HEK293 (cell line): ENCODE data around the gene TTC9.

Experiments used
- CTCF ChIA-PET: fragments of 350-600 bp; formaldehyde crosslinking; extraction: SDS; loops from one replicate; lab custom pipeline; 2021; ENCODE audit warnings: antibody characterized with exemption; lab: Yijun Ruan, JAX
- POLR2A ChIA-PET: fragments of 300-600 bp; formaldehyde crosslinking; extraction: SDS; loops from one replicate; lab custom pipeline; 2020; ENCODE audit warnings: antibody characterized with exemption, inconsistent platforms; lab: Yijun Ruan, JAX
- H3K27ac ChIP-seq: fragments of 200-500 bp; sonication (Bioruptor generic); 2 replicates; pipeline ENCODE4 v1.5.1; 2014; ENCODE audit warnings: low read depth, low read length, control low read depth, inconsistent platforms; ENCODE audit errors: extremely low read depth
- H3K36me3 ChIP-seq, 2 experiments: fragments of 200-500 bp in 1 of 2; sonication (Bioruptor generic) in 1 of 2; 1 replicate in 1 of 2; 2 replicates in 1 of 2; pipeline ENCODE4 v1.5.1; 2014 to 2017; ENCODE audit warnings: inconsistent platforms in 2 of 2, low read length in 2 of 2; ENCODE audit not compliant: control insufficient read depth in 2 of 2, insufficient read depth in 1 of 2
- H3K4me1 ChIP-seq: fragments of 200-500 bp; sonication (Bioruptor generic); 2 replicates; pipeline ENCODE4 v1.5.1; 2014; ENCODE audit warnings: mild to moderate bottlenecking, low read length, inconsistent platforms; ENCODE audit not compliant: control insufficient read depth, insufficient read depth
- H3K4me3 ChIP-seq: 2 replicates; pipeline ENCODE4 v1.5.1; 2011; ENCODE audit warnings: low read depth, mild to moderate bottlenecking, control low read depth, low read length, moderate library complexity
- H3K9me3 ChIP-seq: fragments of 200-500 bp; sonication (Bioruptor generic); 2 replicates; pipeline ENCODE4 v1.5.1; 2014; ENCODE audit warnings: low read depth, low read length, inconsistent platforms; ENCODE audit not compliant: control insufficient read depth, insufficient read depth
- BCL11A ChIP-seq: fragments of 450-650 bp; formaldehyde crosslinking; IDR thresholded peaks from 2 replicates; pipeline ENCODE4 v1.5.1; 2016; ENCODE audit warnings: low read depth, missing biosample characterization, missing genetic modification characterization
- KLF10 ChIP-seq: fragments of 450-650 bp; IDR thresholded peaks from 2 replicates; pipeline ENCODE4 v1.5.1; 2018; ENCODE audit warnings: missing biosample characterization, mild to moderate bottlenecking, missing genetic modification characterization
- OVOL3 ChIP-seq: fragments of 450-650 bp; formaldehyde crosslinking; IDR thresholded peaks from 2 replicates; pipeline ENCODE4 v1.5.1; 2016; ENCODE audit warnings: missing biosample characterization, missing genetic modification characterization
- PATZ1 ChIP-seq: fragments of 450-650 bp; formaldehyde crosslinking; IDR thresholded peaks from 2 replicates; pipeline ENCODE4 v1.5.1; 2016; ENCODE audit warnings: missing biosample characterization, missing genetic modification characterization
- PRDM6 ChIP-seq: fragments of 450-650 bp; formaldehyde crosslinking; IDR thresholded peaks from 2 replicates; pipeline ENCODE4 v1.5.1; 2017; ENCODE audit warnings: missing biosample characterization, missing genetic modification characterization
- ZBTB10 ChIP-seq: fragments of 450-650 bp; formaldehyde crosslinking; IDR thresholded peaks from 2 replicates; pipeline ENCODE4 v1.5.1; 2016; ENCODE audit warnings: missing biosample characterization, missing genetic modification characterization
- ZBTB6 ChIP-seq: fragments of 450-650 bp; formaldehyde crosslinking; IDR thresholded peaks from 2 replicates; pipeline ENCODE4 v1.5.1; 2017; ENCODE audit warnings: missing biosample characterization, missing genetic modification characterization
- ZNF132 ChIP-seq: fragments of 450-650 bp; formaldehyde crosslinking; IDR thresholded peaks from 2 replicates; pipeline ENCODE4 v1.5.1; 2017; ENCODE audit warnings: missing biosample characterization, missing genetic modification characterization, borderline replicate concordance
- ZNF140 ChIP-seq: fragments of 450-650 bp; formaldehyde crosslinking; IDR thresholded peaks from 2 replicates; pipeline ENCODE4 v1.5.1; 2016; ENCODE audit warnings: missing biosample characterization, missing genetic modification characterization
- ZNF19 ChIP-seq: fragments of 450-650 bp; formaldehyde crosslinking; IDR thresholded peaks from 2 replicates; pipeline ENCODE4; 2016; ENCODE audit warnings: missing biosample characterization, missing genetic modification characterization, low read depth
- ZNF223 ChIP-seq: fragments of 450-650 bp; formaldehyde crosslinking; IDR thresholded peaks from 2 replicates; pipeline ENCODE4 v1.5.1; 2016; ENCODE audit warnings: missing biosample characterization, missing genetic modification characterization
- ZNF24 ChIP-seq: fragments of 450-650 bp; formaldehyde crosslinking; IDR thresholded peaks from 2 replicates; pipeline ENCODE4 v1.5.1; 2016; ENCODE audit warnings: missing biosample characterization, missing genetic modification characterization
- ZNF341 ChIP-seq: fragments of 450-650 bp; formaldehyde crosslinking; IDR thresholded peaks from 2 replicates; pipeline ENCODE4; 2016; ENCODE audit warnings: low read depth, missing biosample characterization, missing genetic modification characterization
- ZNF366 ChIP-seq: fragments of 450-650 bp; formaldehyde crosslinking; conservative IDR thresholded peaks from 2 replicates; pipeline ENCODE4 v1.5.1; 2016; ENCODE audit warnings: missing biosample characterization, missing genetic modification characterization
- ZNF37A ChIP-seq: fragments of 450-650 bp; IDR thresholded peaks from 2 replicates; pipeline ENCODE4 v1.5.1; 2018; ENCODE audit warnings: missing biosample characterization, missing genetic modification characterization
- ZNF433 ChIP-seq: fragments of 450-650 bp; formaldehyde crosslinking; IDR thresholded peaks from 2 replicates; pipeline ENCODE4 v1.5.1; 2016; ENCODE audit warnings: missing biosample characterization, missing genetic modification characterization, low read depth
- ZNF473 ChIP-seq: fragments of 450-650 bp; formaldehyde crosslinking; IDR thresholded peaks from 2 replicates; pipeline ENCODE4 v1.5.1; 2017; ENCODE audit warnings: missing biosample characterization, missing genetic modification characterization
- ZNF544 ChIP-seq: fragments of 450-650 bp; formaldehyde crosslinking; IDR thresholded peaks from 2 replicates; pipeline ENCODE4 v1.5.0; 2017; ENCODE audit warnings: missing biosample characterization, missing genetic modification characterization
- ZNF561 ChIP-seq: fragments of 450-650 bp; IDR thresholded peaks from 2 replicates; pipeline ENCODE4 v1.5.1; 2018; ENCODE audit warnings: missing biosample characterization, missing genetic modification characterization, borderline replicate concordance
- ZNF621 ChIP-seq: fragments of 450-650 bp; formaldehyde crosslinking; IDR thresholded peaks from 2 replicates; pipeline ENCODE4 v1.5.1; 2017; ENCODE audit warnings: missing biosample characterization, missing genetic modification characterization
- ZNF624 ChIP-seq: fragments of 450-650 bp; formaldehyde crosslinking; IDR thresholded peaks from 2 replicates; pipeline ENCODE4 v1.5.1; 2017; ENCODE audit warnings: missing biosample characterization, missing genetic modification characterization
- ZNF645 ChIP-seq: fragments of 450-650 bp; formaldehyde crosslinking; IDR thresholded peaks from 2 replicates; pipeline ENCODE4; 2016; ENCODE audit warnings: missing biosample characterization, missing genetic modification characterization
- ZNF707 ChIP-seq: fragments of 450-650 bp; formaldehyde crosslinking; IDR thresholded peaks from 2 replicates; pipeline ENCODE4 v1.5.1; 2016; ENCODE audit warnings: missing biosample characterization, missing genetic modification characterization
- ZNF76 ChIP-seq: fragments of 450-650 bp; formaldehyde crosslinking; IDR thresholded peaks from 2 replicates; pipeline ENCODE4; 2016; ENCODE audit warnings: low read depth, missing biosample characterization, missing genetic modification characterization, borderline replicate concordance
- ZSCAN16 ChIP-seq: fragments of 450-650 bp; formaldehyde crosslinking; IDR thresholded peaks from 2 replicates; pipeline ENCODE4 v1.5.1; 2016; ENCODE audit warnings: missing biosample characterization, missing genetic modification characterization
- ZSCAN30 ChIP-seq: fragments of 450-650 bp; IDR thresholded peaks from 2 replicates; pipeline ENCODE4 v1.5.1; 2018; ENCODE audit warnings: missing biosample characterization, mild to moderate bottlenecking, missing genetic modification characterization, moderate library complexity

Gene TTC9

GRCh38 chr14:70711451-70711850, 69.7 kb downstream of the TTC9 start (continued):
- TF ChIP-seq BCL11A (tag by site-specific recombination): no peak
- no peak for TF ChIP-seq ZNF24
- TF ChIP-seq ZNF621 (tag by site-specific recombination): no peak
- TF ChIP-seq ZNF37A (tag by site-specific recombination): no peak
- TF ChIP-seq ZNF645: no peak

GRCh38 chr14:70713096-70713495, 71.4 kb downstream of the TTC9 start:
- H3K4me1 ChIP-seq: 0 out of 2 replicates have a peak, but pooled peaks cover 2% of the 10 kb centered on the region
- no peak overlapping the region for H3K27ac ChIP-seq
- H3K4me3 ChIP-seq: no peak overlapping the region
- H3K36me3 ChIP-seq: no peaks in the 10 kb centered on the region
- TF ChIP-seq ZNF223 (no peak), ZNF561 (tag by site-specific recombination) (no peak), ZNF624 (tag by site-specific recombination) (no peak), PRDM6 (tag by site-specific recombination) (no peak), KLF10 (tag by site-specific recombination) (no peak), ZBTB6 (tag by site-specific recombination) (no peak), ZNF140 (tag by site-specific recombination) (no peak), ZNF76 (tag by site-specific recombination) (no peak), ZSCAN30 (no peak), OVOL3 (tag by site-specific recombination) (no peak), ZNF544 (tag by site-specific recombination) (no peak), PATZ1 (no peak), ZSCAN16 (tag by site-specific recombination) (no peak), ZNF473 (tag by site-specific recombination) (no peak)
- H3K9me3 ChIP-seq: no peaks in the 10 kb centered on the region
- ChIA-PET CTCF (interaction anchor here (0.5 to 3.2 kb wide), 16 partner anchors 10 to 534 kb away, joined by 3 to 29 read pairs (median 4); no protein-coding TSS in a partner anchor), POLR2A (no interaction called here)

- ChIA-PET CTCF (interaction anchor here (0.5 to 3.2 kb wide), 15 partner anchors 10 to 534 kb away, joined by 3 to 29 read pairs (median 4); no protein-coding TSS in a partner anchor), POLR2A (no interaction called here)
- Histone ChIP-seq H3K9me3 (no peaks in the 10 kb centered on the region), H3K27ac (no peak overlapping the region), H3K36me3 (no peaks in the 10 kb centered on the region), H3K4me1 (0 out of 2 replicates have a peak, but pooled peaks cover 2% of the 10 kb centered on the region), H3K4me3 (no peak overlapping the region)
- TF ChIP-seq ZNF341 (tag by site-specific recombination) (no peak), ZNF707 (no peak), ZNF366 (tag by site-specific recombination) (no peak), ZNF433 (tag by site-specific recombination) (no peak), ZNF19 (tag by site-specific recombination) (no peak), ZSCAN16 (tag by site-specific recombination) (no peak), ZNF132 (tag by site-specific recombination) (no peak), ZBTB10 (tag by site-specific recombination) (no peak)
Measured at GRCh38 chr14:70713511-70713916, 71.8 kb downstream of the TTC9 start.
